NCI-H2227 treated with DMSO at 0.1 percent for 48 hours (cell line): ENCODE data around the gene THSD7B.
"Not testable (repeated sequence)": the region's sequence is repeated elsewhere in the genome, so short reads cannot be mapped to it uniquely, and the experiment has no call there.

Experiments used
- DNase-seq: peaks from one replicate; lab custom pipeline; 2025; lab: John Stamatoyannopoulos, UW

Gene THSD7B

GRCh38 chr2:136957044-136957443, 191.7 kb downstream of the THSD7B start:
- no peak for DNase-seq

GRCh38 chr2:136962105-136962725, 196.9 kb downstream of the THSD7B start:
- peak; percentile 35 for DNase-seq

- no peak for DNase-seq
Measured at GRCh38 chr2:136966485-136966884, 201.1 kb downstream of the THSD7B start.

- DNase-seq = no peak
Measured at GRCh38 chr2:136980303-136980702, 215.0 kb downstream of the THSD7B start.

GRCh38 chr2:136981689-136982088, 216.3 kb downstream of the THSD7B start:
- DNase-seq = not testable (repeated sequence)

GRCh38 chr2:136985044-136985443, 219.7 kb downstream of the THSD7B start:
- DNase-seq = no peak

GRCh38 chr2:136986605-136987221, 221.4 kb downstream of the THSD7B start:
- no peak for DNase-seq

- no peak for DNase-seq
Measured at GRCh38 chr2:136990316-136990715, 225.0 kb downstream of the THSD7B start.

- no peak for DNase-seq
Measured at GRCh38 chr2:136994793-136995192, 229.4 kb downstream of the THSD7B start.

GRCh38 chr2:136997557-136997956, 232.2 kb downstream of the THSD7B start:
- DNase-seq = no peak

GRCh38 chr2:137000811-137001210, 235.5 kb downstream of the THSD7B start:
- DNase-seq = peak; percentile 29

GRCh38 chr2:137002896-137003295, 237.6 kb downstream of the THSD7B start:
- no peak for DNase-seq

- no peak for DNase-seq
Measured at GRCh38 chr2:137005210-137005609, 239.9 kb downstream of the THSD7B start.

- no peak for DNase-seq
Measured at GRCh38 chr2:137007938-137008337, 242.6 kb downstream of the THSD7B start.

GRCh38 chr2:137009953-137010352, 244.6 kb downstream of the THSD7B start:
- DNase-seq = no peak

GRCh38 chr2:137020452-137021196, 255.3 kb downstream of the THSD7B start:
- DNase-seq = peak; percentile 35

- no peak for DNase-seq
Measured at GRCh38 chr2:137021763-137022162, 256.4 kb downstream of the THSD7B start.

GRCh38 chr2:137023205-137023604, 257.9 kb downstream of the THSD7B start:
- DNase-seq = no peak

- DNase-seq = no peak
Measured at GRCh38 chr2:137031731-137032130, 266.4 kb downstream of the THSD7B start.

- no peak for DNase-seq
Measured at GRCh38 chr2:137036619-137037018, 271.3 kb downstream of the THSD7B start.

GRCh38 chr2:137039482-137040152, 274.3 kb downstream of the THSD7B start:
- DNase-seq = no peak

GRCh38 chr2:137047369-137047768, 282.0 kb downstream of the THSD7B start:
- no peak for DNase-seq

- DNase-seq = no peak
Measured at GRCh38 chr2:137048455-137048854, 283.1 kb downstream of the THSD7B start.
